GM12878 (cell line): ENCODE results near the gene DNAJC4.

ENCODE experiments used
- BHLHE40 ChIP-seq, 2 experiments: fragments of 450-650 bp in 1 of 2; IDR thresholded peaks; 2 replicates each; pipeline ENCODE4 v1.6.1; 2011 to 2017; ENCODE audit warnings: low read depth in 2 of 2, borderline replicate concordance in 1 of 2, improper control_type of control experiment in 1 of 2, low read length in 1 of 2, mild to moderate bottlenecking in 1 of 2
- EGR1 ChIP-seq, 2 experiments: IDR thresholded peaks; 1 replicate in 1 of 2; 2 replicates in 1 of 2; pipeline ENCODE4 v1.6.1; 2011 to 2012; ENCODE audit warnings: low read depth in 2 of 2, low read length in 2 of 2, borderline replicate concordance in 1 of 2, mild to moderate bottlenecking in 1 of 2, moderate library complexity in 1 of 2
- HCFC1 ChIP-seq: fragments of 150-350 bp; IDR thresholded peaks from 2 replicates; pipeline ENCODE4 v1.6.1; 2014; ENCODE audit warnings: low read length
- KDM1A ChIP-seq: fragments of 200-600 bp; sonication (generic); IDR thresholded peaks from 2 replicates; pipeline ENCODE4 v1.6.1; 2016; ENCODE audit warnings: borderline replicate concordance
- POLR2A ChIP-seq: IDR thresholded peaks from 2 replicates; pipeline ENCODE4 v1.6.1; 2011; ENCODE audit warnings: low read depth, mild to moderate bottlenecking, low read length
- RAD21 ChIP-seq: IDR thresholded peaks from 2 replicates; pipeline ENCODE4 v1.6.1; 2011; ENCODE audit warnings: mild to moderate bottlenecking, low read depth, low read length, moderate library complexity; ENCODE audit not compliant: insufficient read depth
- SRF ChIP-seq, 2 experiments: IDR thresholded peaks; 2 replicates each; pipeline ENCODE4 v1.6.1; 2011; ENCODE audit warnings: low read depth in 2 of 2, low read length in 2 of 2, mild to moderate bottlenecking in 1 of 2, moderate library complexity in 1 of 2
- TF ChIP-seq, protein P1 (sequence below), 3 experiments: IDR thresholded peaks in 2 of 3; conservative IDR thresholded peaks in 1 of 3; 2 replicates each; pipeline ENCODE4 v1.5.1; 2011; ENCODE audit warnings: low read depth in 3 of 3, low read length in 3 of 3, mild to moderate bottlenecking in 3 of 3, control low read depth in 2 of 3, moderate library complexity in 2 of 3, inconsistent platforms in 1 of 3, mixed read lengths in 1 of 3; ENCODE audit not compliant: control insufficient read depth in 2 of 3, insufficient read depth in 1 of 3; ENCODE audit errors: extremely low read depth in 1 of 3

GRCh38 chr11:64261556-64262080 is 31.3 kb downstream of the DNAJC4 start:
- TF ChIP-seq POLR2A (no peak), RAD21 (no peak), SRF (IDR thresholded peaks at IDR 0.05; ENCODE audit: low read depth in 2 of 2, low read length in 2 of 2) (no peak), BHLHE40 (IDR thresholded peaks at IDR 0.05; ENCODE audit: borderline replicate concordance in 1 of 2, low read depth in 2 of 2, low read length in 1 of 2) (no peak), KDM1A (no peak), HCFC1 (no peak), EGR1 (IDR thresholded peaks at IDR 0.05; ENCODE audit: borderline replicate concordance in 1 of 2, low read depth in 2 of 2, low read length in 2 of 2) (no peak)
- TF ChIP-seq, protein P1, sequence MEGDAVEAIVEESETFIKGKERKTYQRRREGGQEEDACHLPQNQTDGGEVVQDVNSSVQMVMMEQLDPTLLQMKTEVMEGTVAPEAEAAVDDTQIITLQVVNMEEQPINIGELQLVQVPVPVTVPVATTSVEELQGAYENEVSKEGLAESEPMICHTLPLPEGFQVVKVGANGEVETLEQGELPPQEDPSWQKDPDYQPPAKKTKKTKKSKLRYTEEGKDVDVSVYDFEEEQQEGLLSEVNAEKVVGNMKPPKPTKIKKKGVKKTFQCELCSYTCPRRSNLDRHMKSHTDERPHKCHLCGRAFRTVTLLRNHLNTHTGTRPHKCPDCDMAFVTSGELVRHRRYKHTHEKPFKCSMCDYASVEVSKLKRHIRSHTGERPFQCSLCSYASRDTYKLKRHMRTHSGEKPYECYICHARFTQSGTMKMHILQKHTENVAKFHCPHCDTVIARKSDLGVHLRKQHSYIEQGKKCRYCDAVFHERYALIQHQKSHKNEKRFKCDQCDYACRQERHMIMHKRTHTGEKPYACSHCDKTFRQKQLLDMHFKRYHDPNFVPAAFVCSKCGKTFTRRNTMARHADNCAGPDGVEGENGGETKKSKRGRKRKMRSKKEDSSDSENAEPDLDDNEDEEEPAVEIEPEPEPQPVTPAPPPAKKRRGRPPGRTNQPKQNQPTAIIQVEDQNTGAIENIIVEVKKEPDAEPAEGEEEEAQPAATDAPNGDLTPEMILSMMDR (IDR thresholded peaks at IDR 0.05 in 2 of 3, conservative IDR thresholded peaks at IDR 0.05 in 1 of 3; ENCODE audit: control insufficient read depth in 2 of 3, extremely low read depth in 1 of 3, insufficient read depth in 1 of 3, low read depth in 3 of 3, low read length in 3 of 3), result no peak
